ENCODE data around the gene TNFRSF8.

DNA sequence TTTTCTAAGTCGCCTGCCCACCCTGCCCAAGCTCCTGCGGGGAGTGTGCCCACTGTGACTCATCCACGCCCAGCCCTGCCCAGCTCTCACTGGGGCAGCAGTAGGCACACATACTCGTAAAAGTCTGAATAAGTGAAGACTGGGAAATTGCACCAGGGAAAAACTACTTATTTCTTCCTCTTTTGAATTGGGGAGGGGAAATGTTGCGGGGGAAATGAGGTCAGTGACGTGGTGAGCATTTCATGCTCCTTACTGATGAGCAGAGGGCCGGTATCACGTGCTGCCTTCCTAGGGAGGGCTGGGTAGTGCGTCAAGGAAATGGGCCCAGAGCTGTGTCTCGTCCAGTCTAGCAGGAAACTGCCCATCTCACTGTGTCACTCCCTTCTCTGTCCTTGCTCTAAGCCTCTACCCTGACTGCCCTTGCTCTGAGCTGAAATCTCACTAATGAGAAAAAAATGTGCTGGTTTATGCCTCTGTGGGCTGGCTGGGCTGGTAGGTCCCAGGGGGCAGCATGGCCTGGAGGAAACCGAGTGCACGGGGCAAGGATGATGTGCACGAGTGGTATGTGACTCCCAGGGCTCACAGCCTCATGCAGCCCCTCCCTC, 90.2 kb downstream of the TNFRSF8 start:
- TF ChIP-seq, protein P1, sequence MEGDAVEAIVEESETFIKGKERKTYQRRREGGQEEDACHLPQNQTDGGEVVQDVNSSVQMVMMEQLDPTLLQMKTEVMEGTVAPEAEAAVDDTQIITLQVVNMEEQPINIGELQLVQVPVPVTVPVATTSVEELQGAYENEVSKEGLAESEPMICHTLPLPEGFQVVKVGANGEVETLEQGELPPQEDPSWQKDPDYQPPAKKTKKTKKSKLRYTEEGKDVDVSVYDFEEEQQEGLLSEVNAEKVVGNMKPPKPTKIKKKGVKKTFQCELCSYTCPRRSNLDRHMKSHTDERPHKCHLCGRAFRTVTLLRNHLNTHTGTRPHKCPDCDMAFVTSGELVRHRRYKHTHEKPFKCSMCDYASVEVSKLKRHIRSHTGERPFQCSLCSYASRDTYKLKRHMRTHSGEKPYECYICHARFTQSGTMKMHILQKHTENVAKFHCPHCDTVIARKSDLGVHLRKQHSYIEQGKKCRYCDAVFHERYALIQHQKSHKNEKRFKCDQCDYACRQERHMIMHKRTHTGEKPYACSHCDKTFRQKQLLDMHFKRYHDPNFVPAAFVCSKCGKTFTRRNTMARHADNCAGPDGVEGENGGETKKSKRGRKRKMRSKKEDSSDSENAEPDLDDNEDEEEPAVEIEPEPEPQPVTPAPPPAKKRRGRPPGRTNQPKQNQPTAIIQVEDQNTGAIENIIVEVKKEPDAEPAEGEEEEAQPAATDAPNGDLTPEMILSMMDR (optimal IDR thresholded peaks at IDR 0.05 in 1 of 3, IDR thresholded peaks at IDR 0.05 in 1 of 3, conservative IDR thresholded peaks at IDR 0.05 in 1 of 3; ENCODE audit: extremely low read depth in 1 of 3, insufficient read depth in 2 of 3, low read length in 3 of 3) = no peak
- TF ChIP-seq EZH2 (IDR thresholded peaks at IDR 0.05; ENCODE audit: low read length) = no peak

All from keratinocyte (primary cell).